Nephron (organoid): Measurements from ENCODE around the gene DCTD.

Experiments used
- H3K27ac Mint-ChIP-seq, 3 experiments: 2 replicates each; pipeline ENCODE4 v1.8.0; 2020; ENCODE audit warnings: mixed read lengths in 3 of 3, mild to moderate bottlenecking in 2 of 3, moderate library complexity in 1 of 3
- H3K27me3 Mint-ChIP-seq: 2 replicates; pipeline ENCODE4 v1.8.0; 2021; ENCODE audit warnings: low read depth, mild to moderate bottlenecking, moderate library complexity, mixed read lengths
- H3K36me3 Mint-ChIP-seq: 2 replicates; pipeline ENCODE4 v1.8.0; 2020; ENCODE audit warnings: low read depth, mixed read lengths
- H3K4me1 Mint-ChIP-seq: 2 replicates; pipeline ENCODE4 v1.8.0; 2020; ENCODE audit warnings: mixed read lengths
- H3K4me3 Mint-ChIP-seq, 3 experiments: 2 replicates each; pipeline ENCODE4 v1.8.0; 2020; ENCODE audit warnings: mild to moderate bottlenecking in 3 of 3, mixed read lengths in 3 of 3, moderate library complexity in 2 of 3
- H3K9me3 Mint-ChIP-seq: 2 replicates; pipeline ENCODE4 v1.8.0; 2020; ENCODE audit warnings: mixed read lengths
- TF ChIP-seq, protein P1 (sequence below), 3 experiments: fragments of 200-600 bp; sonication (generic); IDR thresholded peaks; one replicate each; pipeline ENCODE4 v1.5.0; 2021; ENCODE audit warnings: antibody characterized with exemption in 3 of 3; ENCODE audit not compliant: unreplicated experiment in 3 of 3

Gene DCTD

DNA sequence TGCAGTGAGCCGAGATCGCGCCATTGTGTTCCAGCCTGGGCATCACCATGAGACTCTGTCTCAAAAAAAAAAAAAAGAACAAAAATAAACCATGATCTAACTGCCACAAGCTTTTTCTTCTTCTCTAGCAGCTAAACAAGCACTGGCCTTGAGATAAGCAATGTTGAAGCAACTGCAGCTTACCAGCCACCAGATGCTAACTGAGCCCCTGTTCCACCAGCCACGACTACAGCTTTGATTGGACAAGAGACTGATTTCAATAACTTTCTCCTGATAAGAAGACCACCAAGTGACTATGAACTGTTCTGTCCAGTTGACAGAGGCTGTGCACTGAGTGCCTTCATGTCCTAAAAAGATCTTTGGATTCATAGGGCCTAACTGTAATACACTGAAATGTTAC lies 58.5 kb downstream of the DCTD start:
- Mint-ChIP-seq H3K27me3 (peaks cover 54% of the 10 kb centered on the region), H3K4me3 (no peak overlapping the region), H3K27ac (no peak overlapping the region), H3K4me1 (peaks cover 7% of the 10 kb centered on the region), H3K9me3 (peaks cover 13% of the 10 kb centered on the region), H3K36me3 (peaks cover 4% of the 10 kb centered on the region)
- TF ChIP-seq, protein P1, sequence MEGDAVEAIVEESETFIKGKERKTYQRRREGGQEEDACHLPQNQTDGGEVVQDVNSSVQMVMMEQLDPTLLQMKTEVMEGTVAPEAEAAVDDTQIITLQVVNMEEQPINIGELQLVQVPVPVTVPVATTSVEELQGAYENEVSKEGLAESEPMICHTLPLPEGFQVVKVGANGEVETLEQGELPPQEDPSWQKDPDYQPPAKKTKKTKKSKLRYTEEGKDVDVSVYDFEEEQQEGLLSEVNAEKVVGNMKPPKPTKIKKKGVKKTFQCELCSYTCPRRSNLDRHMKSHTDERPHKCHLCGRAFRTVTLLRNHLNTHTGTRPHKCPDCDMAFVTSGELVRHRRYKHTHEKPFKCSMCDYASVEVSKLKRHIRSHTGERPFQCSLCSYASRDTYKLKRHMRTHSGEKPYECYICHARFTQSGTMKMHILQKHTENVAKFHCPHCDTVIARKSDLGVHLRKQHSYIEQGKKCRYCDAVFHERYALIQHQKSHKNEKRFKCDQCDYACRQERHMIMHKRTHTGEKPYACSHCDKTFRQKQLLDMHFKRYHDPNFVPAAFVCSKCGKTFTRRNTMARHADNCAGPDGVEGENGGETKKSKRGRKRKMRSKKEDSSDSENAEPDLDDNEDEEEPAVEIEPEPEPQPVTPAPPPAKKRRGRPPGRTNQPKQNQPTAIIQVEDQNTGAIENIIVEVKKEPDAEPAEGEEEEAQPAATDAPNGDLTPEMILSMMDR (IDR thresholded peaks at IDR 0.05; ENCODE audit: unreplicated experiment in 3 of 3): no peak

GRCh38 chr4:182856862-182857261 lies 60.3 kb downstream of the DCTD start:
- Mint-ChIP-seq H3K27ac (no peak overlapping the region), H3K4me3 (no peak overlapping the region), H3K27me3 (peaks cover 43% of the 10 kb centered on the region), H3K4me1 (no peaks in the 10 kb centered on the region), H3K9me3 (peaks cover 22% of the 10 kb centered on the region), H3K36me3 (peaks cover 4% of the 10 kb centered on the region)
- TF ChIP-seq, protein P1 (IDR thresholded peaks at IDR 0.05; ENCODE audit: unreplicated experiment in 3 of 3): no peak

DNA sequence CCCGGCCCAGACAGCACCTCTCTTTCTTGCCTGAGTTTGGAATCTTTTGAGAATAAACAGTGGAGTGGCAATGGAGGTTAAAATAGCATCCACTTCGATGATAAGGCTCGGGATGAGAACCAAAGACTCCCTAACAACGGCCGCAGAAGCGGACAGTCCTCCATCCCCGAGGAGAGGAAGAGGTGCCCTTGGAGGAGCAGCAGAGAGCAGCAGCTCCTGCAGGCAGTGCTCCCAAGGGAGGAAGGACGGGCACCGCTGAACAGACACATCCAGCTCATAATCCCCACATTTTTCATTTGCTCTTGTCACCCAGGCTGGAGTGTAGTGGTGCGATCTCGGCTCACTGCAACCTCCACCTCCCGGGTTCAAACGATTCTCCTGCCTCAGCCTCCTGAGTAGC lies 61.3 kb downstream of the DCTD start:
- H3K27me3 Mint-ChIP-seq: peaks cover 47% of the 10 kb centered on the region
- no peaks in the 10 kb centered on the region for H3K4me1 Mint-ChIP-seq
- peaks cover 4% of the 10 kb centered on the region for H3K36me3 Mint-ChIP-seq
- H3K9me3 Mint-ChIP-seq: peaks cover 22% of the 10 kb centered on the region
- H3K27ac Mint-ChIP-seq: no peak overlapping the region
- TF ChIP-seq, protein P1 (IDR thresholded peaks at IDR 0.05; ENCODE audit: unreplicated experiment in 3 of 3): no peak
- H3K4me3 Mint-ChIP-seq: no peak overlapping the region

DNA sequence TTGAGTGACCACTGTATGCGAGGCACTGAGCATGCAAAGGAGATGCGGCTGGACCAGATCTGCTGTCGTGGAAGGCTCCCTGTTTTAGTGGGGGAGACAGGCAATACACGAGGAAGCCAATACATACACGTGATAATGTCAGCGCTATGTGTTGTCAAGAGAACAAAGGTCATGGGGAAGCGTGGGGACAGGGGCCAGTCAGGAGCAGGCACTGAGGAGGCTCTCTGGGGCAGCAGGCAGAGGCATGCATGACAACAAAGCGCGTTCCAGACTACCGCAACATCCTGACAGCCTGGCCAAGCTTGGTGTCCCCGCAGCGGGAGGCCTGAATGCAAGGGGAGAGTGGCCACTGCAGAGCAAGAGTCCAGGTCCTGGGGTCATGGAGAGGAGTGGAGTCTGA lies 61.9 kb downstream of the DCTD start:
- Mint-ChIP-seq H3K9me3 (peaks cover 22% of the 10 kb centered on the region), H3K36me3 (peaks cover 4% of the 10 kb centered on the region), H3K4me1 (no peaks in the 10 kb centered on the region), H3K27ac (peak overlapping the region in 1 of 3 experiments; percentile 42), H3K4me3 (no peak overlapping the region), H3K27me3 (peaks cover 45% of the 10 kb centered on the region)
- TF ChIP-seq, protein P1 (IDR thresholded peaks at IDR 0.05; ENCODE audit: unreplicated experiment in 3 of 3): no peak

DNA sequence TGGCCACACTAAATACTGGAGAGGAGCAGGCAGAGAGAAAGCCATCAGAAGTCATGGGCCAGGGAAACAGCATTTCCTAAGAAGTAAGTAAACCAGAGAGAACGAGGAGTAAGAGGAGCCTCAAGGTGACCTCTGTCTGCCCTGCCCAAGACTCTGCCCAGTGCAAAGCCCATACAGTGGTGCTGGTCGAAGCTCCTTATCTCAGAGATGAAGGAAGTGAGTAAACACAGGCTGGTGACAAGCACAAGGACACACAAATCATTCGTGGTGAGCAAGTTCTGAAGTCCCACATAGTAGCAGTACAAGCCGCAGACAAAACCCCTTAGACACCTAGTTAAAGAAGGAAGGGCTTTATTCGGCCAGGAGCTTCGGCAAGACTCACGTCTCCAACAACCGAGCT lies 62.7 kb downstream of the DCTD start:
- no peak overlapping the region for H3K4me3 Mint-ChIP-seq

More for the DNA sequence above, 62.7 kb downstream of the DCTD start:
- Mint-ChIP-seq H3K27me3 (peaks cover 43% of the 10 kb centered on the region), H3K9me3 (peaks cover 22% of the 10 kb centered on the region), H3K36me3 (peaks cover 4% of the 10 kb centered on the region), H3K27ac (no peak overlapping the region), H3K4me1 (no peaks in the 10 kb centered on the region)
- TF ChIP-seq, protein P1 (IDR thresholded peaks at IDR 0.05; ENCODE audit: unreplicated experiment in 3 of 3): no peak
